OCI-LY1 (cell line): Measurements from ENCODE around the gene BCL2L12.
A peak's percentile ranks its signal among the peaks of the same experiment; 100 is the strongest.

ENCODE experiments used
- H2AFZ ChIP-seq: fragments of 200-600 bp; sonication (generic), shearing (Covaris generic); 2 replicates; pipeline ENCODE4 v1.6.0; 2014; ENCODE audit warnings: antibody characterized with exemption, mild to moderate bottlenecking, low read length
- H3F3A ChIP-seq: fragments of 200-600 bp; sonication (generic), shearing (Covaris generic); 2 replicates; pipeline ENCODE4 v1.6.0; 2014; ENCODE audit warnings: mild to moderate bottlenecking, antibody characterized with exemption, low read length, moderate library complexity; ENCODE audit not compliant: insufficient read depth
- H3K27ac ChIP-seq: fragments of 200-600 bp; sonication (generic); 2 replicates; pipeline ENCODE4 v1.5.1; 2014; ENCODE audit warnings: low read length, mixed run types, mild to moderate bottlenecking, low read depth; ENCODE audit not compliant: poor library complexity, severe bottlenecking
- H3K27me3 ChIP-seq: fragments of 200-600 bp; sonication (generic); 2 replicates; pipeline ENCODE4 v1.6.0; 2014; ENCODE audit warnings: antibody characterized with exemption, mild to moderate bottlenecking, low read length, moderate library complexity; ENCODE audit not compliant: insufficient read depth
- H3K36me3 ChIP-seq: fragments of 200-600 bp; sonication (generic); 2 replicates; pipeline ENCODE4 v1.6.1; 2014; ENCODE audit warnings: mild to moderate bottlenecking, antibody characterized with exemption, low read length, moderate library complexity, mixed read lengths; ENCODE audit not compliant: insufficient read depth
- H3K4me1 ChIP-seq: fragments of 200-600 bp; sonication (generic); 2 replicates; pipeline ENCODE4 v1.5.1; 2014; ENCODE audit warnings: mild to moderate bottlenecking, low read length, moderate library complexity; ENCODE audit not compliant: insufficient read depth, severe bottlenecking
- H3K4me2 ChIP-seq: fragments of 200-600 bp; sonication (generic), shearing (Covaris generic); 2 replicates; pipeline ENCODE4 v1.6.1; 2014; ENCODE audit warnings: low read length
- H3K4me3 ChIP-seq: fragments of 200-600 bp; sonication (generic); 2 replicates; pipeline ENCODE4 v1.5.1; 2014; ENCODE audit warnings: low read length, low read depth, mild to moderate bottlenecking, mixed read lengths; ENCODE audit not compliant: poor library complexity, severe bottlenecking
- H3K79me2 ChIP-seq: fragments of 200-600 bp; shearing (Covaris generic); 2 replicates; pipeline ENCODE4 v1.6.1; 2016; ENCODE audit warnings: mixed run types, low read length, mixed read lengths; ENCODE audit not compliant: insufficient read depth
- H3K9ac ChIP-seq: fragments of 200-600 bp; sonication (generic), shearing (Covaris generic); 2 replicates; pipeline ENCODE4 v1.6.1; 2014; ENCODE audit warnings: mild to moderate bottlenecking, low read length, mixed read lengths
- H3K9me2 ChIP-seq: fragments of 200-600 bp; sonication (generic), shearing (Covaris generic); 2 replicates; pipeline ENCODE4 v1.6.1; 2014; ENCODE audit warnings: low read depth, mild to moderate bottlenecking, low read length, mixed read lengths
- H3K9me3 ChIP-seq: fragments of 200-600 bp; shearing (Covaris generic); 2 replicates; pipeline ENCODE4 v1.6.1; 2014; ENCODE audit warnings: low read length, mixed read lengths
- H4K20me1 ChIP-seq: fragments of 200-600 bp; sonication (generic), shearing (Covaris generic); 2 replicates; pipeline ENCODE4 v1.6.0; 2016; ENCODE audit warnings: mild to moderate bottlenecking, low read length; ENCODE audit not compliant: insufficient read depth
- EZH2 ChIP-seq: fragments of 200-600 bp; sonication (generic), shearing (Covaris generic); IDR thresholded peaks from 2 replicates; pipeline ENCODE4 v1.8.0; 2017; ENCODE audit warnings: borderline replicate concordance, mixed run types, mild to moderate bottlenecking, antibody characterized with exemption, low read length, moderate library complexity, mixed read lengths
- TF ChIP-seq, protein P1 (sequence below): fragments of 200-600 bp; sonication (generic), shearing (Covaris generic); IDR thresholded peaks from 2 replicates; pipeline ENCODE4 v1.5.1; 2017; ENCODE audit warnings: mild to moderate bottlenecking, antibody characterized with exemption, low read length, moderate library complexity, mixed read lengths

Gene BCL2L12

DNA sequence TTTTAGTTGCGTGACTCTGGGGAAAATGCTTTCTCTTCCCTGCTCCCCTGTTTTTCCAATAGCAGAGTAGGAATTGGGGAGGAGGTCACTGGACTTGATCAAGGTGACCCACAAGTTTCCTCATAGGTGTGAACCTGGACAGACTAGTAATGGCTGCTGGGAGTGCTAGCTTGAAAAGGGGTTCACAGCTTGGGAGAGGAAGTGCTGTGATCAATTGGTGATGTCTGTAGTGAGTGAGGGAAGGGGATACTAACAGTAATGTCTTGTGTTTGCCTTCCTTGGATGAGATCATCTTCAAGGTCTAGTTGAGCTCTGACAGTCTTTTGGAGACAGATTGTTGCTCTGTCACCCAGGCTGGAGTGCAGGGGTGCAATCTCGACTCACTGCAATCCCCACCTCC is 1.7 kb downstream of the BCL2L12 start:
- Histone ChIP-seq H3K9ac (peak overlapping the region; percentile 91), H3K9me3 (no peaks in the 10 kb centered on the region), H3F3A (no peaks in the 10 kb centered on the region), H3K9me2 (no peaks in the 10 kb centered on the region), H4K20me1 (no peaks in the 10 kb centered on the region), H3K4me1 (peaks cover 33% of the 10 kb centered on the region), H3K27me3 (no peaks in the 10 kb centered on the region), H2AFZ (no peak overlapping the region), H3K4me3 (peak overlapping the region; percentile 83), H3K4me2 (peak overlapping the region; percentile 80), H3K36me3 (peaks cover 31% of the 10 kb centered on the region), H3K79me2 (0 out of 2 replicates have a peak, but pooled peaks cover 5% of the 10 kb centered on the region), H3K27ac (peak overlapping the region; percentile 21)
- TF ChIP-seq, protein P1, sequence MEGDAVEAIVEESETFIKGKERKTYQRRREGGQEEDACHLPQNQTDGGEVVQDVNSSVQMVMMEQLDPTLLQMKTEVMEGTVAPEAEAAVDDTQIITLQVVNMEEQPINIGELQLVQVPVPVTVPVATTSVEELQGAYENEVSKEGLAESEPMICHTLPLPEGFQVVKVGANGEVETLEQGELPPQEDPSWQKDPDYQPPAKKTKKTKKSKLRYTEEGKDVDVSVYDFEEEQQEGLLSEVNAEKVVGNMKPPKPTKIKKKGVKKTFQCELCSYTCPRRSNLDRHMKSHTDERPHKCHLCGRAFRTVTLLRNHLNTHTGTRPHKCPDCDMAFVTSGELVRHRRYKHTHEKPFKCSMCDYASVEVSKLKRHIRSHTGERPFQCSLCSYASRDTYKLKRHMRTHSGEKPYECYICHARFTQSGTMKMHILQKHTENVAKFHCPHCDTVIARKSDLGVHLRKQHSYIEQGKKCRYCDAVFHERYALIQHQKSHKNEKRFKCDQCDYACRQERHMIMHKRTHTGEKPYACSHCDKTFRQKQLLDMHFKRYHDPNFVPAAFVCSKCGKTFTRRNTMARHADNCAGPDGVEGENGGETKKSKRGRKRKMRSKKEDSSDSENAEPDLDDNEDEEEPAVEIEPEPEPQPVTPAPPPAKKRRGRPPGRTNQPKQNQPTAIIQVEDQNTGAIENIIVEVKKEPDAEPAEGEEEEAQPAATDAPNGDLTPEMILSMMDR: no peak
- no peak for TF ChIP-seq EZH2

DNA sequence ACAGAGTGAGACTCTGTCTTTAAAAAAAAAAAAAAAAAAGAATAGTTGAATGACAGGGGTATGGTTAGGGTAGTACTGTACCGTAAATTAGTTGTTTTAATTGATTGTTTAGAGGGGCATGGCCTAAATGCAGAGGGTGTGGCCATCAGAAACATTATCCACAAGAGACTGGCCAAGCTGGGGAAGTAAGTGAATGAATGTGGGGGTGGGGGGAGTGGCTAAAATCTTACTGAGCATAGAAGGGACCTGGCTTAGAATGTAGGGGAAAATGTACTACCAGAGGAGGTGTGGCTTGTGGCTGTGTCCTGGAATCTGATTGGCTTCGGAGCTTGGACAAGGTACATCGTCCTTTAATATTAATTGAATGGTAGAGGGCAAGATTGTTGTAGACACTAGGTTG is 3.8 kb downstream of the BCL2L12 start:
- Histone ChIP-seq H3K79me2 (0 out of 2 replicates have a peak, but pooled peaks cover 5% of the 10 kb centered on the region), H3K4me1 (peaks cover 40% of the 10 kb centered on the region), H3K4me2 (no peak overlapping the region), H3K4me3 (no peak overlapping the region), H3K9me3 (no peaks in the 10 kb centered on the region), H3K9ac (no peak overlapping the region), H3K27ac (no peak overlapping the region), H3K27me3 (no peaks in the 10 kb centered on the region), H3K9me2 (no peaks in the 10 kb centered on the region), H3F3A (peaks cover 6% of the 10 kb centered on the region; the same call in 1 of the 2 replicates), H2AFZ (no peak overlapping the region), H4K20me1 (no peaks in the 10 kb centered on the region), H3K36me3 (peaks cover 22% of the 10 kb centered on the region)
- TF ChIP-seq EZH2: no peak
- TF ChIP-seq, protein P1: no peak

DNA sequence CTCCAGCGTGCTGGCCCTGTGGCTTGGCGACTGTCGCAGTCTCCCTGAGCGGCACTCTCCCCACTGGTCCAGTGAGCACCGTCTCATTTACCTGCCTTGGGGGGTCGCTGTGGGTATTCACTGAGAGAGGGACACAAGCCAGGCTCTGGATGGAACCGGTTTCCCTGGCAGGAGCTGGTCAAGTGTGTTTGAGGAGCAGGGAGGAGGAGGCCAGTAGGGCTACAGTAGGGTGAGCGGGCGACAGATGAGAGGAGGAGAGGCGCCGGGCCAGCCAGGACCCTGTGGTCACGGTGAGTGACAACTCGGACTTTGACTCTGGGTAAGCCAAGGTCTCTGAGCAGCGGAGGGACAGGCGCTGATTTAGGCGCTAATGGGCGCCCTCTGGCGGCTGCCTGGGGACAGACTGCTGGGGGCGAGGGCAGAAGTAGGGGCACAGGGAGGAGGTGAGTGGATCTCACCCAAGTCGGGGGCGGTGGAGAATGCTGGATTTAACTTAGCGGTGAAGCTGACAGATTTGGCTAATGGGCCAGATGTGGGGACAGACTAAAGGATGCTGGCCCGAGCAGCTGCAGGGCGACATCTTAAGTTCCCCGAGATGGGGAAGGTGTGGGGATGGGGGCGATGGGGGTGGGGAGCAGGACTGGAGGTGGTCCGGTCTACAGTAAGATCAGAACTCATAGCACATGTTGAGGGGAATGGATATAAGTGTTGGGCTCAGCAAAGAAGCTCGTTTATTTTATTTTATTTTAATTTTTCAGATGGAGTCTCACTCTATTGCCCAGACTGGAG is 6.6 kb downstream of the BCL2L12 start:
- H3K4me3 ChIP-seq: peak overlapping the region; percentile 5
- no peak overlapping the region for H2AFZ ChIP-seq
- H3K9ac ChIP-seq: peak overlapping the region; percentile 17; the same call in 1 of the 2 replicates
- peaks cover 6% of the 10 kb centered on the region; the same call in 1 of the 2 replicates for H3F3A ChIP-seq
- peak overlapping the region; percentile 44 for H3K4me2 ChIP-seq
- H3K27me3 ChIP-seq: no peaks in the 10 kb centered on the region
- peak overlapping the region; percentile 46 for H3K27ac ChIP-seq
- H3K9me3 ChIP-seq: no peaks in the 10 kb centered on the region
- peaks cover 19% of the 10 kb centered on the region for H3K36me3 ChIP-seq
- no peaks in the 10 kb centered on the region for H3K9me2 ChIP-seq
- TF ChIP-seq, protein P1: peak; percentile 97
- TF ChIP-seq EZH2: no peak
- no peaks in the 10 kb centered on the region for H4K20me1 ChIP-seq
- no peaks in the 10 kb centered on the region for H3K79me2 ChIP-seq
- peaks cover 41% of the 10 kb centered on the region for H3K4me1 ChIP-seq
